GM12875 (cell line): Measurements from ENCODE around the gene CC2D1B.

Experiments
- H3K4me3 ChIP-seq: one replicate; pipeline ENCODE4 v1.5.1; 2011; ENCODE audit warnings: low read depth, low read length, control low read depth
- CTCF ChIP-seq: IDR thresholded peaks from 2 replicates; pipeline ENCODE4 v1.5.1; 2011; ENCODE audit warnings: low read depth, mild to moderate bottlenecking, control low read depth, inconsistent platforms, low read length, moderate library complexity, borderline replicate concordance; ENCODE audit not compliant: insufficient read depth

The CC2D1B gene

GRCh38 chr1:52365746-52366516 is at the start of gene CC2D1B:
CC2D1B (minus strand) TSS chr1:52366205; CDS start chr1:52364620, 1,585 bp downstream.
- TF ChIP-seq CTCF: no peak
- peak within 1 kb of the TSS; percentile 99 for H3K4me3 ChIP-seq

- TF ChIP-seq CTCF: no peak
- H3K4me3 ChIP-seq: no peak overlapping the region
Observed at GRCh38 chr1:52414942-52415341, 48.9 kb upstream of the CC2D1B start.

- H3K4me3 ChIP-seq: no peak overlapping the region
- no peak for TF ChIP-seq CTCF
Observed at GRCh38 chr1:52413410-52413989, 47.5 kb upstream of the CC2D1B start.

- no peak for TF ChIP-seq CTCF
- peak overlapping the region; percentile 70 for H3K4me3 ChIP-seq
Observed at GRCh38 chr1:52404975-52405338, 39.0 kb upstream of the CC2D1B start.

- peak within 1 kb of the TSS; percentile 70 for H3K4me3 ChIP-seq
- TF ChIP-seq CTCF: peak; percentile 58; the same call in 1 of the 2 replicates
Observed at GRCh38 chr1:52404116-52404974, 38.3 kb upstream of the CC2D1B start, which contains the start of the genes ORC1 and PRPF38A. ORC1 (minus strand) TSS chr1:52404423; CDS start chr1:52402223, 2,200 bp downstream. PRPF38A (plus strand) TSS chr1:52404602; CDS start chr1:52404750, 148 bp downstream.

- TF ChIP-seq CTCF: no peak
- peak overlapping the region; percentile 70 for H3K4me3 ChIP-seq
Observed at GRCh38 chr1:52403566-52404115, 37.6 kb upstream of the CC2D1B start.
